PC-3 (cell line): ENCODE results near the gene SLC25A48. TPM values are rescaled to one million over a fixed set of nuclear protein-coding genes. Genes with fewer than 3 reads are reported as not detected.

Experiments
- ATAC-seq: fragments of 200-7000 bp; cut with Tn5 transposase; 2 replicates; pipeline ENCODE4 v1.9.1; 2020; ENCODE audit warnings: mild to moderate bottlenecking, moderate library complexity
- BruUV-seq: library from RNA; stranded (reverse); fragments of 400-500 nt; replicated peaks from 2 replicates; lab custom pipeline; 2021; lab: Mats Ljungman, UMichigan
- CTCF ChIA-PET: fragments of 300-600 bp; sonication (Branson Sonifier 250); formaldehyde crosslinking; loops from one replicate; lab custom pipeline; 2022; ENCODE audit warnings: antibody characterized with exemption; lab: Charles Lee
- POLR2A ChIA-PET: fragments of 300-600 bp; sonication (Branson Sonifier 250); formaldehyde crosslinking; loops from one replicate; lab custom pipeline; 2022; ENCODE audit warnings: antibody characterized with exemption; ENCODE audit not compliant: unreplicated experiment; lab: Charles Lee
- DNase-seq: peaks from one replicate; pipeline ENCODE4 v3.0.0-alpha.2; 2015
- H2AFZ ChIP-seq: fragments of 300-600 bp; sonication (generic); 2 replicates; pipeline ENCODE4 v1.6.0; 2016; ENCODE audit warnings: antibody characterized with exemption, low read length
- H3F3A ChIP-seq: fragments of 300-600 bp; sonication (generic); one replicate; pipeline ENCODE4 v1.6.0; 2017; ENCODE audit warnings: antibody characterized with exemption, low read length, control low read depth, mild to moderate bottlenecking; ENCODE audit not compliant: unreplicated experiment
- H3K27ac ChIP-seq: fragments of 300-600 bp; sonication (generic); 2 replicates; pipeline ENCODE4 v1.5.1; 2016; ENCODE audit warnings: mild to moderate bottlenecking, low read length
- H3K27me3 ChIP-seq: fragments of 300-600 bp; sonication (generic); 2 replicates; pipeline ENCODE4 v1.6.1; 2016; ENCODE audit warnings: low read length, mixed read lengths
- H3K36me3 ChIP-seq: fragments of 300-600 bp; sonication (generic); 2 replicates; pipeline ENCODE4 v1.6.1; 2016; ENCODE audit warnings: low read depth, mixed run types, low read length, mixed read lengths
- H3K4me1 ChIP-seq: fragments of 300-600 bp; sonication (generic); 2 replicates; pipeline ENCODE4 v1.5.1; 2016; ENCODE audit warnings: low read length; ENCODE audit not compliant: insufficient read depth
- H3K4me2 ChIP-seq: fragments of 300-600 bp; sonication (generic); 2 replicates; pipeline ENCODE4 v1.6.0; 2016; ENCODE audit warnings: low read length
- H3K4me3 ChIP-seq: fragments of 300-600 bp; sonication (generic); 2 replicates; pipeline ENCODE4 v1.5.1; 2016; ENCODE audit warnings: mild to moderate bottlenecking, low read length, mixed read lengths
- H3K79me2 ChIP-seq: fragments of 300-600 bp; sonication (generic); 2 replicates; pipeline ENCODE4 v1.6.1; 2017; ENCODE audit warnings: low read length, mixed read lengths
- H3K9ac ChIP-seq: fragments of 300-600 bp; sonication (generic); 2 replicates; pipeline ENCODE4 v1.6.0; 2016; ENCODE audit warnings: mild to moderate bottlenecking, low read length
- H3K9me2 ChIP-seq: fragments of 300-600 bp; sonication (generic); replicated peaks from 2 replicates; pipeline ENCODE4 v1.6.1; 2016; ENCODE audit warnings: mixed run types, low read length, mixed read lengths
- H3K9me3 ChIP-seq: fragments of 300-600 bp; sonication (generic); 2 replicates; pipeline ENCODE4 v1.6.1; 2016; ENCODE audit warnings: low read length, mixed read lengths
- H4K20me1 ChIP-seq: fragments of 300-600 bp; sonication (generic); 2 replicates; pipeline ENCODE4 v1.6.1; 2016; ENCODE audit warnings: low read length, mixed read lengths
- CTCF ChIP-seq: fragments of 300-600 bp; sonication (generic); conservative IDR thresholded peaks from 2 replicates; pipeline ENCODE4 v1.5.1; 2017; ENCODE audit warnings: antibody characterized with exemption, low read depth, mild to moderate bottlenecking, low read length
- EZH2 ChIP-seq: fragments of 300-600 bp; sonication (generic); IDR thresholded peaks from one replicate; pipeline ENCODE4 v1.6.1; 2017; ENCODE audit warnings: antibody characterized with exemption, mild to moderate bottlenecking, low read length; ENCODE audit not compliant: unreplicated experiment
- EZH2phosphoT487 ChIP-seq: fragments of 300-600 bp; sonication (generic); IDR thresholded peaks from 2 replicates; pipeline ENCODE4 v1.6.1; 2018; ENCODE audit warnings: mild to moderate bottlenecking, antibody characterized with exemption, low read length, borderline replicate concordance
- intact Hi-C: fragments of 100-400 bp; cut with micrococcal nuclease; formaldehyde crosslinking; loops from 2 replicates; pipeline ENCODE4 v1.9.0; 2023
- total RNA-seq: library from RNA; depleted of rRNA; stranded (reverse); fragments of >200 nt; gene quantifications from 2 replicates; pipeline ENCODE4 v1.2.3, GENCODE V29; 2014

Gene SLC25A48
- total RNA-seq, 1 experiment from 2014 or later: not detected

GRCh38 chr5:135859641-135860040 lies 25.2 kb downstream of the SLC25A48 start:
- no peaks in the 10 kb centered on the region for H4K20me1 ChIP-seq
- POLR2A ChIA-PET: no interaction called here
- no peaks in the 10 kb centered on the region for H3K9me3 ChIP-seq
- no TSS peak for BruUV-seq
- no peak overlapping the region for H3K4me3 ChIP-seq
- H3K4me2 ChIP-seq: no peak overlapping the region
- ATAC-seq: no peak
- no peaks in the 10 kb centered on the region for H3F3A ChIP-seq
- H3K9ac ChIP-seq: no peak overlapping the region
- H3K9me2 ChIP-seq: no peaks in the 10 kb centered on the region
- no peak overlapping the region for H3K27ac ChIP-seq
- no peak overlapping the region for H2AFZ ChIP-seq
- no peak for TF ChIP-seq EZH2phosphoT487
- no peak for TF ChIP-seq EZH2
- TF ChIP-seq CTCF: no peak
- no peak for DNase-seq
- H3K4me1 ChIP-seq: no peaks in the 10 kb centered on the region
- H3K79me2 ChIP-seq: no peaks in the 10 kb centered on the region
- intact Hi-C loops: no loop called here
- peaks cover 16% of the 10 kb centered on the region for H3K27me3 ChIP-seq
- CTCF ChIA-PET: no interaction called here
- no peaks in the 10 kb centered on the region for H3K36me3 ChIP-seq

- CTCF ChIA-PET: no interaction called here
- no TSS peak for BruUV-seq
These were observed 27.2 kb downstream of the SLC25A48 start for GRCh38 chr5:135861641-135862040.

More at GRCh38 chr5:135861641-135862040, 27.2 kb downstream of the SLC25A48 start:
- Histone ChIP-seq H4K20me1 (no peaks in the 10 kb centered on the region), H3K4me1 (no peaks in the 10 kb centered on the region), H3K27me3 (peaks cover 5% of the 10 kb centered on the region; the same call in 1 of the 2 replicates), H3K79me2 (no peaks in the 10 kb centered on the region), H3K27ac (no peak overlapping the region), H3K9ac (no peak overlapping the region), H3K36me3 (no peaks in the 10 kb centered on the region), H3K4me3 (no peak overlapping the region), H3K9me2 (no peaks in the 10 kb centered on the region), H3F3A (no peaks in the 10 kb centered on the region), H3K4me2 (no peak overlapping the region), H2AFZ (no peak overlapping the region), H3K9me3 (no peaks in the 10 kb centered on the region)
- DNase-seq (no peak), ATAC-seq (no peak)
- no peak for TF ChIP-seq CTCF
- TF ChIP-seq EZH2: no peak
- TF ChIP-seq EZH2phosphoT487: no peak
- intact Hi-C loops: no loop called here
- POLR2A ChIA-PET: no interaction called here
